HEK293 (cell line): Measurements from ENCODE around the gene PRKG1.

Experiments
- CTCF ChIA-PET: fragments of 350-600 bp; formaldehyde crosslinking; extraction: SDS; loops from one replicate; lab custom pipeline; 2021; ENCODE audit warnings: antibody characterized with exemption; lab: Yijun Ruan, JAX
- POLR2A ChIA-PET: fragments of 300-600 bp; formaldehyde crosslinking; extraction: SDS; loops from one replicate; lab custom pipeline; 2020; ENCODE audit warnings: antibody characterized with exemption, inconsistent platforms; lab: Yijun Ruan, JAX
- H3K27ac ChIP-seq: fragments of 200-500 bp; sonication (Bioruptor generic); 2 replicates; pipeline ENCODE4 v1.5.1; 2014; ENCODE audit warnings: low read depth, low read length, control low read depth, inconsistent platforms; ENCODE audit errors: extremely low read depth
- H3K36me3 ChIP-seq, 2 experiments: fragments of 200-500 bp in 1 of 2; sonication (Bioruptor generic) in 1 of 2; 1 replicate in 1 of 2; 2 replicates in 1 of 2; pipeline ENCODE4 v1.5.1; 2014 to 2017; ENCODE audit warnings: inconsistent platforms in 2 of 2, low read length in 2 of 2; ENCODE audit not compliant: control insufficient read depth in 2 of 2, insufficient read depth in 1 of 2
- H3K4me1 ChIP-seq: fragments of 200-500 bp; sonication (Bioruptor generic); 2 replicates; pipeline ENCODE4 v1.5.1; 2014; ENCODE audit warnings: mild to moderate bottlenecking, low read length, inconsistent platforms; ENCODE audit not compliant: control insufficient read depth, insufficient read depth
- H3K4me3 ChIP-seq: 2 replicates; pipeline ENCODE4 v1.5.1; 2011; ENCODE audit warnings: low read depth, mild to moderate bottlenecking, control low read depth, low read length, moderate library complexity
- H3K9me3 ChIP-seq: fragments of 200-500 bp; sonication (Bioruptor generic); 2 replicates; pipeline ENCODE4 v1.5.1; 2014; ENCODE audit warnings: low read depth, low read length, inconsistent platforms; ENCODE audit not compliant: control insufficient read depth, insufficient read depth
- INSM2 ChIP-seq: fragments of 450-650 bp; formaldehyde crosslinking; IDR thresholded peaks from 2 replicates; pipeline ENCODE4 v1.5.1; 2016; ENCODE audit warnings: missing biosample characterization, missing genetic modification characterization
- KLF17 ChIP-seq: fragments of 450-650 bp; formaldehyde crosslinking; IDR thresholded peaks from 2 replicates; pipeline ENCODE4 v1.5.1; 2016; ENCODE audit warnings: missing biosample characterization, missing genetic modification characterization
- PBX3 ChIP-seq: sonication (generic); formaldehyde crosslinking; IDR thresholded peaks from 2 replicates; pipeline ENCODE4 v1.8.1; 2022; ENCODE audit warnings: mild to moderate bottlenecking, moderate library complexity, missing genetic modification reagents
- PRDM6 ChIP-seq: fragments of 450-650 bp; formaldehyde crosslinking; IDR thresholded peaks from 2 replicates; pipeline ENCODE4 v1.5.1; 2017; ENCODE audit warnings: missing biosample characterization, missing genetic modification characterization
- SP3 ChIP-seq: fragments of 450-650 bp; formaldehyde crosslinking; IDR thresholded peaks from 2 replicates; pipeline ENCODE4 v1.5.1; 2016; ENCODE audit warnings: missing biosample characterization, missing genetic modification characterization
- YY1 ChIP-seq: fragments of 450-650 bp; formaldehyde crosslinking; IDR thresholded peaks from 2 replicates; pipeline ENCODE4 v1.5.1; 2018; ENCODE audit warnings: missing biosample characterization, missing genetic modification characterization
- ZBTB49 ChIP-seq: fragments of 450-650 bp; formaldehyde crosslinking; IDR thresholded peaks from 2 replicates; pipeline ENCODE4 v1.5.1; 2016; ENCODE audit warnings: missing biosample characterization, missing genetic modification characterization, low read depth
- ZNF138 ChIP-seq: fragments of 450-650 bp; formaldehyde crosslinking; IDR thresholded peaks from 2 replicates; pipeline ENCODE4 v1.5.1; 2016; ENCODE audit warnings: missing biosample characterization, missing genetic modification characterization, borderline replicate concordance
- ZNF211 ChIP-seq: fragments of 450-650 bp; formaldehyde crosslinking; IDR thresholded peaks from 2 replicates; pipeline ENCODE4 v1.5.1; 2016; ENCODE audit warnings: low read depth, missing biosample characterization, missing genetic modification characterization
- ZNF223 ChIP-seq: fragments of 450-650 bp; formaldehyde crosslinking; IDR thresholded peaks from 2 replicates; pipeline ENCODE4 v1.5.1; 2016; ENCODE audit warnings: missing biosample characterization, missing genetic modification characterization
- ZNF248 ChIP-seq: fragments of 450-650 bp; formaldehyde crosslinking; IDR thresholded peaks from 2 replicates; pipeline ENCODE4 v1.5.1; 2017; ENCODE audit warnings: missing biosample characterization, missing genetic modification characterization
- ZNF26 ChIP-seq: fragments of 450-650 bp; formaldehyde crosslinking; IDR thresholded peaks from 2 replicates; pipeline ENCODE4 v1.5.1; 2016; ENCODE audit warnings: missing biosample characterization, missing genetic modification characterization
- ZNF324 ChIP-seq: fragments of 450-650 bp; formaldehyde crosslinking; IDR thresholded peaks from 2 replicates; pipeline ENCODE4 v1.5.1; 2016; ENCODE audit warnings: missing biosample characterization, missing genetic modification characterization
- ZNF394 ChIP-seq: fragments of 450-650 bp; formaldehyde crosslinking; IDR thresholded peaks from 2 replicates; pipeline ENCODE4 v1.5.1; 2016; ENCODE audit warnings: missing biosample characterization, missing genetic modification characterization, mild to moderate bottlenecking, moderate library complexity, borderline replicate concordance
- ZNF48 ChIP-seq: fragments of 450-650 bp; formaldehyde crosslinking; IDR thresholded peaks from 2 replicates; pipeline ENCODE4 v1.5.1; 2016; ENCODE audit warnings: missing biosample characterization, missing genetic modification characterization
- ZNF501 ChIP-seq: fragments of 450-650 bp; formaldehyde crosslinking; IDR thresholded peaks from 2 replicates; pipeline ENCODE4 v1.5.1; 2016; ENCODE audit warnings: missing biosample characterization, missing genetic modification characterization
- ZNF707 ChIP-seq: fragments of 450-650 bp; formaldehyde crosslinking; IDR thresholded peaks from 2 replicates; pipeline ENCODE4 v1.5.1; 2016; ENCODE audit warnings: missing biosample characterization, missing genetic modification characterization
- ZNF776 ChIP-seq: fragments of 450-650 bp; formaldehyde crosslinking; IDR thresholded peaks from 2 replicates; pipeline ENCODE4 v1.5.0; 2017; ENCODE audit warnings: missing biosample characterization, missing genetic modification characterization, borderline replicate concordance
- ZSCAN18 ChIP-seq: fragments of 450-650 bp; formaldehyde crosslinking; IDR thresholded peaks from 2 replicates; pipeline ENCODE4 v1.5.1; 2016; ENCODE audit warnings: missing biosample characterization, missing genetic modification characterization
- ZXDB ChIP-seq: fragments of 450-650 bp; formaldehyde crosslinking; IDR thresholded peaks from 2 replicates; pipeline ENCODE4 v1.5.1; 2016; ENCODE audit warnings: missing biosample characterization, missing genetic modification characterization

Gene PRKG1

GRCh38 chr10:51706225-51706624, 631.9 kb downstream of the PRKG1 start:
- TF ChIP-seq ZNF138 (tag by site-specific recombination), result no peak
- no peak for TF ChIP-seq ZNF248 (tag by site-specific recombination)
- TF ChIP-seq INSM2, result no peak
- no peak for TF ChIP-seq SP3 (tag by site-specific recombination)
- TF ChIP-seq PBX3 (CRISPR knock-in tag), result no peak
- TF ChIP-seq PRDM6, result no peak
- no peak for TF ChIP-seq ZBTB49 (tag by site-specific recombination)
- no peak for TF ChIP-seq ZNF501 (tag by site-specific recombination)
- no peak for TF ChIP-seq YY1 (tag by site-specific recombination)
- TF ChIP-seq ZXDB (tag by site-specific recombination), result no peak
- no peak for TF ChIP-seq ZSCAN18 (tag by site-specific recombination)
- TF ChIP-seq ZNF394 (tag by site-specific recombination), result no peak
- no peak for TF ChIP-seq ZNF211 (tag by site-specific recombination)
- TF ChIP-seq ZNF48 (tag by site-specific recombination), result no peak
- TF ChIP-seq ZNF324, result no peak
- no peak for TF ChIP-seq ZNF26 (tag by site-specific recombination)
- TF ChIP-seq ZNF776 (tag by site-specific recombination), result no peak
- TF ChIP-seq ZNF223 (tag by site-specific recombination), result no peak
- TF ChIP-seq KLF17 (tag by site-specific recombination), result no peak
- no peak for TF ChIP-seq ZNF707 (tag by site-specific recombination)
- Histone ChIP-seq H3K27ac (no peak overlapping the region), H3K4me1 (no peaks in the 10 kb centered on the region), H3K36me3 (no peaks in the 10 kb centered on the region), H3K4me3 (no peak overlapping the region), H3K9me3 (no peaks in the 10 kb centered on the region)
- POLR2A ChIA-PET, result no interaction called here
- CTCF ChIA-PET, result no interaction called here
